H1 (cell line): Measurements from ENCODE around the gene RINT1.

Source experiments
- CTCF ChIP-seq, 3 experiments: IDR thresholded peaks; 1 replicate in 2 of 3; 2 replicates in 1 of 3; pipeline versions ENCODE4 v1.5.1 to v1.6.1; 2011; ENCODE audit warnings: low read length in 3 of 3, mild to moderate bottlenecking in 3 of 3, inconsistent platforms in 2 of 3, low read depth in 1 of 3, moderate library complexity in 1 of 3; ENCODE audit not compliant: insufficient read depth in 1 of 3; ENCODE audit errors: control extremely low read depth in 1 of 3
- FOSL1 ChIP-seq: IDR thresholded peaks from 2 replicates; pipeline ENCODE4 v1.6.1; 2011; ENCODE audit warnings: mild to moderate bottlenecking, low read depth, low read length, moderate library complexity; ENCODE audit not compliant: insufficient read depth
- JUN ChIP-seq: IDR thresholded peaks from 2 replicates; pipeline ENCODE4 v1.6.1; 2011; ENCODE audit warnings: low read depth, mild to moderate bottlenecking, improper control_type of control experiment, low read length
- YY1 ChIP-seq: IDR thresholded peaks from 2 replicates; pipeline ENCODE4 v1.6.1; 2011; ENCODE audit warnings: low read depth, mild to moderate bottlenecking, low read length

- no peak for TF ChIP-seq FOSL1
- no peak for TF ChIP-seq JUN
- TF ChIP-seq YY1, result no peak
- TF ChIP-seq CTCF (IDR thresholded peaks at IDR 0.05; ENCODE audit: control extremely low read depth in 1 of 3, insufficient read depth in 1 of 3, low read depth in 1 of 3, low read length in 3 of 3), result no peak
Measured at GRCh38 chr7:105602325-105603305, 70.6 kb downstream of the RINT1 start.
